DOHH2 (cell line): ENCODE data around the gene CD247.

Experiments
- H3F3A ChIP-seq: fragments of 200-600 bp; sonication (generic), shearing (Covaris generic); 2 replicates; pipeline ENCODE4 v1.6.0; 2016; ENCODE audit warnings: antibody characterized with exemption, mild to moderate bottlenecking; ENCODE audit not compliant: control insufficient read depth, insufficient read depth
- H3K27ac ChIP-seq: fragments of 200-600 bp; sonication (generic); 2 replicates; pipeline ENCODE4 v1.5.1; 2014; ENCODE audit warnings: low read depth, mild to moderate bottlenecking, low read length, moderate library complexity
- H3K27me3 ChIP-seq: fragments of 200-600 bp; sonication (generic); 2 replicates; pipeline ENCODE4 v1.6.1; 2014; ENCODE audit warnings: mild to moderate bottlenecking, low read length, mixed read lengths; ENCODE audit not compliant: control insufficient read depth
- H3K36me3 ChIP-seq: fragments of 200-600 bp; sonication (generic); 2 replicates; pipeline ENCODE4 v1.6.1; 2014; ENCODE audit warnings: mild to moderate bottlenecking, low read length, moderate library complexity, mixed read lengths; ENCODE audit not compliant: control insufficient read depth
- H3K4me1 ChIP-seq: fragments of 200-600 bp; sonication (generic); 2 replicates; pipeline ENCODE4 v1.6.1; 2014; ENCODE audit warnings: mild to moderate bottlenecking, low read length, mixed read lengths; ENCODE audit not compliant: control insufficient read depth
- H3K4me2 ChIP-seq: fragments of 200-600 bp; sonication (generic); 2 replicates; pipeline ENCODE4 v1.6.0; 2014; ENCODE audit warnings: mild to moderate bottlenecking, low read length, moderate library complexity
- H3K4me3 ChIP-seq: fragments of 200-600 bp; sonication (generic); 2 replicates; pipeline ENCODE4 v1.5.1; 2014; ENCODE audit warnings: mild to moderate bottlenecking, low read length, mixed read lengths
- H3K79me2 ChIP-seq: fragments of 200-600 bp; sonication (generic); 2 replicates; pipeline ENCODE4 v1.6.1; 2014; ENCODE audit warnings: mild to moderate bottlenecking, low read length, mixed read lengths; ENCODE audit not compliant: control insufficient read depth
- H3K9me2 ChIP-seq: fragments of 200-600 bp; sonication (generic); replicated peaks from 2 replicates; pipeline ENCODE4 v1.6.1; 2014; ENCODE audit warnings: mild to moderate bottlenecking, low read length, mixed read lengths; ENCODE audit not compliant: control insufficient read depth
- H3K9me3 ChIP-seq: fragments of 200-600 bp; sonication (generic); 2 replicates; pipeline ENCODE4 v1.6.1; 2014; ENCODE audit warnings: antibody characterized with exemption, low read length, mixed read lengths; ENCODE audit not compliant: control insufficient read depth, insufficient read depth
- H4K20me1 ChIP-seq: fragments of 200-600 bp; sonication (generic); 2 replicates; pipeline ENCODE4 v1.6.0; 2014; ENCODE audit warnings: low read depth, mild to moderate bottlenecking, antibody characterized with exemption, low read length, moderate library complexity; ENCODE audit not compliant: control insufficient read depth, insufficient read depth
- EZH2phosphoT487 ChIP-seq: fragments of 200-600 bp; sonication (generic); IDR thresholded peaks from 2 replicates; pipeline ENCODE4 v1.6.1; 2017; ENCODE audit warnings: borderline replicate concordance, mild to moderate bottlenecking, antibody characterized with exemption, low read length, moderate library complexity, mixed read lengths
- TF ChIP-seq, protein P1 (sequence below): fragments of 200-600 bp; sonication (generic); IDR thresholded peaks from one replicate; pipeline ENCODE4 v1.5.1; 2014; ENCODE audit warnings: antibody characterized with exemption, mild to moderate bottlenecking, low read depth, low read length; ENCODE audit not compliant: poor library complexity, severe bottlenecking

CD247 gene

DNA sequence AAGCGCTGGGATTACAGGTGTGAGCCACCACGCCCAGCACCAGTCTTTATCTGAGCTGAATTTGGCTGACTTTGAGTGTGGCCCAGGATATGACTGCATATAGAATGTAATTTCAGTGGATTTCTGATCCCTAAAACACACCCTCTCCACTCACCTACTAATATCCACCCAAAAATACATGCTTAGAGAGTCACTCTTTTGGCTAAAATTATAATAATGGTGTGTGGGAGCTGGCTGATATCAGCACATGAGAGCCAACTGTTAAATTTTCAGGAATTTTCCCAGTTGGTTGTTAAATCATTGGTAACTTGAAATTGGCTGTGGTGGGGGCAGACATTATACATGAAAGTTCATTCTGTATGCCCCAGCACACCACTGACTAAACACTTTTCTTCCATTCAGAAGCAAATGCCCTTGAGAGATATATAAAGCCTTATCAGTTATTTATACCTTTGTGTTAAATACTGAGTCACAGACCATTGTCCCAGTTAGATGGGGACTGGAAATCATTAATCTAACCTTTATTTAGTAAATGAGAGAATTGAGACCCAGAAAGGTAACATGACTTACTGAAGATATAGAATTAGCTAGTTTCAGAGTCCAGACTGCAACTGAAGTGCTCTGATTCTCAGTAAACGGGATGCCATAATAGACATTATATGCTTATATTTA, 9.9 kb upstream of the CD247 start:
- H3K27ac ChIP-seq, result no peak overlapping the region
- H3F3A ChIP-seq, result no peaks in the 10 kb centered on the region
- H3K4me3 ChIP-seq, result no peak overlapping the region
- H3K9me3 ChIP-seq, result no peaks in the 10 kb centered on the region
- TF ChIP-seq, protein P1, sequence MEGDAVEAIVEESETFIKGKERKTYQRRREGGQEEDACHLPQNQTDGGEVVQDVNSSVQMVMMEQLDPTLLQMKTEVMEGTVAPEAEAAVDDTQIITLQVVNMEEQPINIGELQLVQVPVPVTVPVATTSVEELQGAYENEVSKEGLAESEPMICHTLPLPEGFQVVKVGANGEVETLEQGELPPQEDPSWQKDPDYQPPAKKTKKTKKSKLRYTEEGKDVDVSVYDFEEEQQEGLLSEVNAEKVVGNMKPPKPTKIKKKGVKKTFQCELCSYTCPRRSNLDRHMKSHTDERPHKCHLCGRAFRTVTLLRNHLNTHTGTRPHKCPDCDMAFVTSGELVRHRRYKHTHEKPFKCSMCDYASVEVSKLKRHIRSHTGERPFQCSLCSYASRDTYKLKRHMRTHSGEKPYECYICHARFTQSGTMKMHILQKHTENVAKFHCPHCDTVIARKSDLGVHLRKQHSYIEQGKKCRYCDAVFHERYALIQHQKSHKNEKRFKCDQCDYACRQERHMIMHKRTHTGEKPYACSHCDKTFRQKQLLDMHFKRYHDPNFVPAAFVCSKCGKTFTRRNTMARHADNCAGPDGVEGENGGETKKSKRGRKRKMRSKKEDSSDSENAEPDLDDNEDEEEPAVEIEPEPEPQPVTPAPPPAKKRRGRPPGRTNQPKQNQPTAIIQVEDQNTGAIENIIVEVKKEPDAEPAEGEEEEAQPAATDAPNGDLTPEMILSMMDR, result no peak
- no peak for TF ChIP-seq EZH2phosphoT487
- H4K20me1 ChIP-seq, result no peaks in the 10 kb centered on the region
- H3K4me2 ChIP-seq, result no peak overlapping the region
- no peaks in the 10 kb centered on the region; the same call in 1 of the 2 replicates for H3K27me3 ChIP-seq
- H3K9me2 ChIP-seq, result no peaks in the 10 kb centered on the region
- H3K36me3 ChIP-seq, result no peaks in the 10 kb centered on the region
- H3K4me1 ChIP-seq, result no peaks in the 10 kb centered on the region; the same call in 1 of the 2 replicates
- no peaks in the 10 kb centered on the region for H3K79me2 ChIP-seq

DNA sequence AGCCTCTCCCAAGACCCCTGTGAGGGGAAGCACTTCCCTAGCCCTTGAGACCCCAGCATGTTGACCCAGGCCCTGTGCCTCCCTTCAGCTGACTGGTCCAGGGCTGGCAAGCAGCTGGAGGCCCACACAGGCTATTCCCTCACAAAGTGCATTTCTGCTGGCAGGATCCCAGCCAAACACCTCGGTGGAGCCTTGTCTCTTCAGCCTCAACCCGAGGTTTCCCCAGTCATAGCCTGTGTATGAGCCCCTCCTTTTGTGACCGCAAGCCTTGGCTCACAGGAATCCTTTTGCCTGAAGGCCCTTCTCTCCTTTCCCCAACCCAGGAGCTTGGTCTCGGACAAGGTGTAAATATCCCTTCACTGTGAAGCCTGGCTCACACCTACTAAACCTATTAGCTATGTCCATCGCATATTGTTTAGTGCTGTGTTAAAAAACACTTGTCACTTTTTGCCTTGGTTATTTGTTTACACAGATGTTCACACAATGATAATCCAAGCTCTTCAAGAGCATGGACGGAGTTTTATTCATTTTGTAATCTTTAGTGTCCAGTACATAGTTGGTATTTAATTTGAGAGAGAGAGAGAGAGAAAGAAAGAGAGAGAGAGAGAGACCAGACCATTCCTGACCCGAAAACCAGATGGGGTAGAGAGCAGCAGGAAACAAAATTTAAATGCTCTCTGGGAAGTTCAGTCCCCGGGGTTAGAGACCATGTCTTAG, 8.5 kb upstream of the CD247 start:
- Histone ChIP-seq H3K9me2 (no peaks in the 10 kb centered on the region), H3K27me3 (no peaks in the 10 kb centered on the region; the same call in 1 of the 2 replicates), H3F3A (no peaks in the 10 kb centered on the region), H3K27ac (no peak overlapping the region), H3K9me3 (no peaks in the 10 kb centered on the region), H3K4me2 (no peak overlapping the region), H3K4me3 (no peak overlapping the region), H3K36me3 (no peaks in the 10 kb centered on the region), H3K4me1 (no peaks in the 10 kb centered on the region), H4K20me1 (no peaks in the 10 kb centered on the region), H3K79me2 (no peaks in the 10 kb centered on the region)
- TF ChIP-seq, protein P1, result no peak
- no peak for TF ChIP-seq EZH2phosphoT487

DNA sequence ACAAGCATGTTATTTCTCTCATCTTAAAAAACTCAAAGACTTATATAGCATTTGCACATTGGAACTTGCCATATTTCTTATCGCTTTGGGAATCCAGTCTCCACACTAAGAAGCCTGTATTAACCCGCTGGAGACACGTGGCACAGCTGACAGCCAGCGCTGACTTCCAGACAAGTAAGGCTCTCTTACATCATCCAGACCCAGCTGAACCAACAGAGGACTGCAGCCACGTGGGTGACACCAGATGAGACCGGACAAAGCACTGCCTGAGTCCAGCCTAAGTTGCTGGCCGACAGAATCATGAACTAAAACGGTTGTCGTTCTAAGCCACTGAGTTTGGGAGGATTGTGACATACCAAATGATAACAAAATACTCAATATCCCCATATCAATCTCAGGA, 6.3 kb upstream of the CD247 start:
- no peaks in the 10 kb centered on the region for H3K4me1 ChIP-seq
- no peak overlapping the region for H3K27ac ChIP-seq
- no peaks in the 10 kb centered on the region for H4K20me1 ChIP-seq
- no peaks in the 10 kb centered on the region for H3K9me2 ChIP-seq
- no peaks in the 10 kb centered on the region for H3K36me3 ChIP-seq
- no peaks in the 10 kb centered on the region for H3F3A ChIP-seq
- H3K9me3 ChIP-seq, result no peaks in the 10 kb centered on the region
- H3K4me2 ChIP-seq, result no peak overlapping the region
- H3K4me3 ChIP-seq, result no peak overlapping the region
- no peaks in the 10 kb centered on the region for H3K79me2 ChIP-seq
- H3K27me3 ChIP-seq, result no peaks in the 10 kb centered on the region; the same call in 1 of the 2 replicates
- TF ChIP-seq, protein P1, result no peak
- TF ChIP-seq EZH2phosphoT487, result no peak
